Glutamatergic neuron (in vitro differentiated cells): ENCODE data around the gene PRMT1. TPM values are rescaled to one million over a fixed set of nuclear protein-coding genes. Genes with fewer than 3 reads are reported as not detected.
"Not testable (repeated sequence)": the region's sequence is repeated elsewhere in the genome, so short reads cannot be mapped to it uniquely, and the experiment has no call there.

Experiments used
- DNase-seq: peaks from one replicate; pipeline ENCODE4 v3.0.0; 2022
- H3K27ac Mint-ChIP-seq: one replicate; pipeline ENCODE4 v1.8.0; 2020; ENCODE audit warnings: mild to moderate bottlenecking, mixed read lengths, inconsistent platforms; ENCODE audit not compliant: unreplicated experiment
- H3K27me3 Mint-ChIP-seq: one replicate; pipeline ENCODE4 v1.8.0; 2020; ENCODE audit warnings: mild to moderate bottlenecking, moderate library complexity, mixed read lengths, inconsistent platforms; ENCODE audit not compliant: unreplicated experiment
- H3K36me3 Mint-ChIP-seq: one replicate; pipeline ENCODE4 v1.8.0; 2020; ENCODE audit warnings: mild to moderate bottlenecking, mixed read lengths, inconsistent platforms; ENCODE audit not compliant: unreplicated experiment
- H3K4me1 Mint-ChIP-seq: one replicate; pipeline ENCODE4 v1.8.0; 2020; ENCODE audit warnings: mild to moderate bottlenecking, low read depth, mixed read lengths, inconsistent platforms; ENCODE audit not compliant: unreplicated experiment
- H3K4me3 Mint-ChIP-seq: one replicate; pipeline ENCODE4 v1.8.0; 2020; ENCODE audit warnings: mild to moderate bottlenecking, mixed read lengths, inconsistent platforms; ENCODE audit not compliant: unreplicated experiment
- H3K9me3 Mint-ChIP-seq: one replicate; pipeline ENCODE4 v1.8.0; 2020; ENCODE audit warnings: mild to moderate bottlenecking, moderate library complexity, mixed read lengths, inconsistent platforms; ENCODE audit not compliant: unreplicated experiment
- CTCF ChIP-seq: fragments of 200-600 bp; sonication (generic); IDR thresholded peaks from one replicate; pipeline ENCODE4 v1.5.0; 2021; ENCODE audit not compliant: partially characterized antibody, unreplicated experiment
- total RNA-seq: library from RNA; stranded (reverse); fragmentation: NEBNext Ultra II Directional; extraction: Animal tissue kit (Norgen Biotek cat#: 25700); gene quantifications from one replicate; pipeline ENCODE4 v1.2.1, GENCODE V29; 2021; ENCODE audit not compliant: unreplicated experiment

The PRMT1 gene
- total RNA-seq, 1 donor from 2014 or later = 177 TPM

GRCh38 chr19:49632576-49632975 lies 44.5 kb upstream of the PRMT1 start:
- Mint-ChIP-seq H3K9me3 (peaks cover 2% of the 10 kb centered on the region), H3K27ac (no peak overlapping the region)
- no peak for TF ChIP-seq CTCF

GRCh38 chr19:49633273-49633672 lies 43.8 kb upstream of the PRMT1 start:
- H3K9me3 Mint-ChIP-seq, H3K27me3 Mint-ChIP-seq, H3K36me3 Mint-ChIP-seq, DNase-seq, H3K27ac Mint-ChIP-seq, H3K4me3 Mint-ChIP-seq: not testable (repeated sequence)
- H3K4me1 Mint-ChIP-seq = peaks cover 12% of the 10 kb centered on the region

More at GRCh38 chr19:49632576-49632975, 44.5 kb upstream of the PRMT1 start:
- no peak for DNase-seq
- peaks cover 6% of the 10 kb centered on the region for H3K27me3 Mint-ChIP-seq
- peaks cover 10% of the 10 kb centered on the region for H3K4me1 Mint-ChIP-seq
- H3K36me3 Mint-ChIP-seq = no peaks in the 10 kb centered on the region
- no peak overlapping the region for H3K4me3 Mint-ChIP-seq

DNA sequence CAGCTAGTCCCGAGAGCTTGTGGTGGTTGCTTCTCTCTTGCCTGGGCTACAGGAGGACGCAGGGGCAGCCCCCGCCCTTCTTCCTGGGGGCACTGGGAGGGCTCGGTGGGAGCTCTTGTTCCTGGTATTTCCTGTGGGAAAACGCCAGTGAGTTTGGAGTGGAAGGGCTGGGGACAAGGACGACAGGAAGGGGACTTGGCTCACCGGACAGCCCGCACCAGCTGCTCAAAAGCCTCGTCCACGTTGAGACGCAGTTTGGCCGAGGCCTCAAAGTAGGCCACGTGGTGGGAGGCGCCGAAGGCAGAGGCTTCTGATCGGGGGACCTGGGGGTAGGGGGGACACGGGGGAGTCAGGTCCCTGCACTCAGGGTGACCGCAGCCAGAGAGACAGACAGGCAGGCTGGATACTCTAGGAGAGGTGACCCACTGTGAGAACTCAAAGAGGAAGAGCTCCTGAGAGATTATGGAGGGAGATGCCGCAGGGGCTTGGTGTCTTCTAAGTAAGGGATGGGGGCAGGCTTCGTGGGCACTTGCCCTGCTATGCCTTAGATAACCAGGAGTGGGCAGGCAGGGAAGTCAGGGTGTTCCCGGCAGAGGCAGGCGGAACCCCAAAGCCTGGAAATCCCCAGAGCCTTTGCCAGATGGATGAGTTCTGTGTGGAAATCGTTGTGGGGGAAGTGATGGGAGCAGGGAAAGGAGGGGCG lies 41.4 kb upstream of the PRMT1 start:
- H3K4me3 Mint-ChIP-seq = no peak overlapping the region
- H3K27ac Mint-ChIP-seq = peak overlapping the region; percentile 33
- DNase-seq = no peak
- TF ChIP-seq CTCF = no peak
- no peaks in the 10 kb centered on the region for H3K36me3 Mint-ChIP-seq
- peaks cover 10% of the 10 kb centered on the region for H3K27me3 Mint-ChIP-seq
- peaks cover 23% of the 10 kb centered on the region for H3K4me1 Mint-ChIP-seq
- H3K9me3 Mint-ChIP-seq = peaks cover 4% of the 10 kb centered on the region

DNA sequence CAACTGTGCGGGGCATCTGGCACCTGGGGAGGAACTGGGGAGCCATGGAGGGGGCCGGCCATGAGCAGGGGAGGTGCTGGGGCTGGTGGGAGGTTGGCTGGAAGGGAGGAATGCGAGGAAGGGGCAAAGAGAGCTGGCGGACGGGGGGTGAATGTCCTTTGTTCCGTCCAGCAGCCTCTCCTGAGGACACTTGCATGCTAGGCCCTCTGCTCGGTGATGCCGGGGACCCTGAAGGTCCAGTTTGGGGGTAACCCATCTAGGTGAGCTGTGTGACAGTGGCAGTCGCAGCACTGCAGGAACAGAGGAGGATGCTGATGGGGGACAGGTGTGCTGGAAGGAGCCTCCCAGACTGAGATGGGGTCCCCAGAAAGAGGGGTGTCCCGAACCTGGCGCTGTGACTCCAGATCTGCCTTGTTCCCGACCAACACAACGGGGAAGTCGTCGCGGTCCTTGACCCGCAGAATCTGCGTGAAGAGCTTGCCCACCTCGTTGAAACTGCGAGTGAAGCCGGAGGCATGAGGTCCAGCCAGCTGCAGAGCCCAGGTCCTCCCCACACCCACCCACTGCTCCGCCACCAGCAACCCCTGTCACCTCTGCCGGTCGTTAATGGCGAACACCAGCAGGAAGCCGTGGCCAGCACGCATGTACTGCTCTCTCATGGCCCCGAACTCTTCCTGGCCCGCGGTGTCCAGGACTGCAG lies 40.7 kb upstream of the PRMT1 start:
- no peak overlapping the region for H3K4me3 Mint-ChIP-seq
- TF ChIP-seq CTCF = no peak
- H3K27me3 Mint-ChIP-seq = peaks cover 10% of the 10 kb centered on the region
- H3K9me3 Mint-ChIP-seq = peaks cover 4% of the 10 kb centered on the region
- peaks cover 27% of the 10 kb centered on the region for H3K4me1 Mint-ChIP-seq
- no peak for DNase-seq
- no peaks in the 10 kb centered on the region for H3K36me3 Mint-ChIP-seq
- peak overlapping the region; percentile 33 for H3K27ac Mint-ChIP-seq

- peak; percentile 60 for DNase-seq
- Mint-ChIP-seq H3K4me3 (peak overlapping the region; percentile 79), H3K9me3 (peaks cover 9% of the 10 kb centered on the region), H3K27me3 (peaks cover 17% of the 10 kb centered on the region), H3K36me3 (no peaks in the 10 kb centered on the region), H3K4me1 (peaks cover 35% of the 10 kb centered on the region), H3K27ac (no peak overlapping the region)
- no peak for TF ChIP-seq CTCF
Measured at GRCh38 chr19:49637821-49638738, 39.0 kb upstream of the PRMT1 start.
